CD4-positive, alpha-beta T cell treated with Interleukin-15 for 1 hour (primary cell): ENCODE data around the gene LMO3.

Experiments
- DNase-seq: peaks from one replicate; pipeline ENCODE4 v3.0.0-alpha.2; 2020

LMO3 gene

DNA sequence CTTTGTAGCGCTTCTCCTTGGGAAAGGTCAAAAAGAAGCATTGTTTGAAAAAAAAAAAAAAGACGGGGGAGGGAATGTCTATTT is at the start of gene LMO3:
Gene LMO3 (minus strand): TSS at position 46 of the 84 bp plus-strand sequence. CDS start 5,302 bp downstream, outside the sequence.
- no peak for DNase-seq

- DNase-seq, result no peak
Measured at GRCh38 chr12:16636435-16637055, 30.6 kb upstream of the LMO3 start.

DNA sequence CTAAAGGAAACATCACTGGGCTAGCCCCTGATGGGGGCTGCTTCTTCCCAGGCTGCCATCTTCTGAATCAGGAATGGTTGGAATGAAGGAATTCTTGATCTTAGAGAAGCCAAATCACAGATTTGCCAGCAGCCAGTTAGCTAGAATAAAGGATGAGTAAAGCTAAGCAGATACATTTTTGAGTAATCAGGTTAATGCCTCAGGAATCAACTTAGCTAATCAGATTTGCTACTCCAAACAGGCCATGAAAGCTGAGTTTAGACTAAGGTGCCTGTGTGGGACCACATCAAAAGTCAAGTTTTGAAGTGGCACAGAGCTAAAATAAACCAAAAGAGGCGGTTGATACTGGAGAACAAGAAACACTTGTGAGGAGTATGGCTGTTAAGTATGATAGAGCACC is 28.8 kb upstream of the LMO3 start:
- no peak for DNase-seq

- DNase-seq, result no peak
Measured at GRCh38 chr12:16626991-16627390, 21.0 kb upstream of the LMO3 start.

DNA sequence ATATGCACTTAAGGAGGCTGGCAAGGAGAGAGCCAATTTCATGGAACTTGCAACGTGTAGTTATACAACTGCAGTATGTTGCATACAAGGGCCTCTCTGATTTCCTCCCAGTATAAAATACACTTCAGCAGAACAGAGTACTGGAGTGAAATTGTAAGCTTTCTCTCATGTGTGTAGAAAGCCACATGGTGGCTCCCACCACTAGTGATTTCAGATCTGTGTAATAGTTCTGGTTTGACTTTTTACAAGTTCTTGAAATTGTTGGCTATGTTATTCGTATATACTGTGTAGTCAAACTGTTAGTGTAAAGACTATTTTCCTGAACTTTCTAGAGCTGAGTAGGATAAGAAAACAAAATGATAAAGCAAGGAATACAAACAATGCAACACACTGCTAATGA is 16.4 kb upstream of the LMO3 start:
- no peak for DNase-seq

- no peak for DNase-seq
Measured at GRCh38 chr12:16619537-16619936, 13.6 kb upstream of the LMO3 start.

GRCh38 chr12:16618256-16618655 is 12.3 kb upstream of the LMO3 start:
- no peak for DNase-seq

DNA sequence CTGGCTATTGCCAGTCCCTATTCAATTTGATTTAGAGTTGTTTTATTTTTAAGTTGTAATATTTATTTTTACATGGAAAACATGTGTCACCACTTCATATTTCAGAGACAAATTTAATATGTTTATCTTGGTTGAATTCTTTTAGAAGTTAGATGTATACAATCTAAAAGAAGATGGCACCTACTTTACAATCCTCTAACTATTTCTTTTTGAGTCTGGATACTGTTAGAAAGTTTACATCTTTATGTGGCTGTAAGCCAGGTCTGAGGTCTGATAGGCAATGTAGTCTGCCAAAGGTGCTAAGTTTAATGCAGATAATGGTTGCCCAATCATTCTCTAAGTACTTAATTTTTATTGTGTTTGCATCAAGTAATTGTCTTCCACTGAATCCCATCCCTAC is 7.2 kb upstream of the LMO3 start:
- no peak for DNase-seq

- DNase-seq, result no peak
Measured at GRCh38 chr12:16612647-16613046, 6.7 kb upstream of the LMO3 start.

GRCh38 chr12:16611146-16611545 is 5.2 kb upstream of the LMO3 start:
- no peak for DNase-seq

DNA sequence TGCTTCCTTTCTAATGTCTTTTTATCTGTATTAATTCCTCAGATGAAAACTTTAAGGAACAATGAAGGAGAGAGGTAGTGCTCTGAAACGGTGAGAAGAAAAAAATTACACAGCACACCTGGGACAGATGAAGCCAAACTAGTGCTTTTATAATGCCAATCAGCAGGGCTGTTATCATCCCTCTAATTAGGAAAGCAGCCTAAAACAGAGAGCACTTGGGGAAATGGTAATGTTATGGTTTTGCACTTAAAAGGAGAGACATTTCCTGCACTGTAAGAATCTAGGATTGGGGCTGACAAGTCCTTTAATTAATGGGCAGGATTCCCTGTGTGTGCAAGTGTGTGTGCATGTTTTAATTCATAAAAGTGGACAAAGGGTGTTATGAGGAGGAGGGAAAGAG is 4.8 kb upstream of the LMO3 start:
- DNase-seq, result no peak

- DNase-seq, result no peak
Measured at GRCh38 chr12:16610001-16610585, 4.1 kb upstream of the LMO3 start.

- no peak for DNase-seq
Measured at GRCh38 chr12:16608946-16609539, 3.1 kb upstream of the LMO3 start.

DNA sequence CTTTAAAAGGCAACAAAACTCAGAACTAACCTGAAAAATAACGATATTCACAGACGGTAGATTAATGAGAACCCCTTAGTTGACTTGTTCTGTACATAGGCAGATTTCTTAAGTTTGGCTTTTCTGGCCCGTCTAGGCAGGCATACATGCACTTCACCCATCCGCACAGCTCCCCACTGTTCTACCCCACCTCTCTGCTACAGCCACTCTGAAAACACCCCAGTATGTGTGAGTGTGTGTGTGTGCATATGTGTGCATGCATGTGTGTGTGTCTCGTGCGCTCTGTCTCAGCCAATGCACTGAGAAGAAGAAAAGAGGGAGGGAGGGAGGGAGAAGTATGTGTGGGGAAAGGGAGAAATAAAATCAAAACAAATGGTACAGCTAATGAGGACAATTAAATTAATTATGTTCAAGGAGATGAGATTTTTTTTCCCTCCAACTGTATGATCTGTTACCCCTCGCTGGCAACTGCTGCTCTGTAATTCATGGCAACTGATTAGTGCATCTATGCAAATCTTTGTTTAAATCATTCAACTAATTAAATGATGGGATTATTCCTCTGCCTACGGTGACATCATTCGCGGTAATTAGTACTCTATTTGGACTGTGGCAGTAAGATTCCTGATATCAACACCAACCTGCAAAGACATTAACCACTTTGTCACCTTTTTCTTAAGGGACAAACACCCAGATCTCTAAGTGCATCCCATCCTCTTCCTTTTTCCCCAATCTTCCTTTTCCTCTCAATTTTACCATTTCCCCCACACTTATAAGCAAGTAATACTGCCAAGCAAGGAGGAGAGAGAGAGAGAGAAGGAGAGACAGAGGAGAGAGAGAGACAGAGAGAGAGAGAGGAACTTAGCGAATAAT is 2.2 kb upstream of the LMO3 start:
- DNase-seq, result no peak

DNA sequence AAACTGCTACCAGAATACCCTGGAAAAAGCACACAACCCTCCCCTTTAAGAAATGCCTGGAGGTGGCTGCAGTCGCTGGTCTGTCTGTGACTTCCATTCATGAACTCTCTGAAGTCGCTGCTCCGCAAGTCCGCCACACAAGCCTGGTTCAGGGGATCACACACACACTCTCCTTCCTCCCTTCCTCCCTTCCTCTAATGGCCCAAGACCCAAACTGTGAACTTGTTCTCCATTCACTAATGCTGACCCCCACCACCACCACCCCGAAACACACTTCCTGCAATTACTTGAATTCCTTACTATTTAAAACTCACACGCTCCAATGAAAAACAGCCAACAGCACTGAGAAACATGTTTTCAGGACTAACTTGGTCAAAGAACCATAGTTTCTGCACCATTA is 1.0 kb upstream of the LMO3 start:
- no peak for DNase-seq

DNA sequence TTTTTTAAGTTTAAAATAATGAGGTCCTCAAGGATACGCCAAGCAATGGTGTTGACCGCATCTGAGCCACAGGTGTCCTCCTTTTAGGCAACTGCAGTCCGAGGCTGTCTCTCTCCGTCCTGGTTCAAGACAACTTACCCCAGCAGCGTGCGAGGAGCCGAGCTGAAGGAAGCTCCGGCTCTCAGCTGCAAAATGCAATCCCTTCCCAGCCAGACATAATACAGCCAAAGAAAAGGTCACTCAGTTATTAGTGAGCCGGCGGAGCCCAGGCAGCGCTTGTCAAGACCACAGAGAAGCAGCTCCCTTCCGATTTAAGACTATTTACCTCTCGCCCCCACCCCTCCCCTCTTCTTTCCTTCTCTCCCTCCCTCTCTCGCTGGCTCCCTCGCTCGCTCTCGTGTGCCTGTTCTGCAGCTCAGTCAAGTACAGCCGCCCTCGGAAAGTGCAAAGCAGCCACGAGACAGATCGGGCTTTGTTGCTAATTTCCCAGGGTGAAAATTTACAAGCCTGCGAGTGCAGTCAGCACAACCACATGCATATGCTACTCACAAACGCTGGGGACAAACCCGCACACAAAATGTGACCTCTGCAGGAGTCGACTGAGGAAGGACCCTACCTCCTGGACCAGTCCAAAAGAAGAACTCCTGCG is 363 bp upstream of the LMO3 start:
- DNase-seq, result no peak

DNA sequence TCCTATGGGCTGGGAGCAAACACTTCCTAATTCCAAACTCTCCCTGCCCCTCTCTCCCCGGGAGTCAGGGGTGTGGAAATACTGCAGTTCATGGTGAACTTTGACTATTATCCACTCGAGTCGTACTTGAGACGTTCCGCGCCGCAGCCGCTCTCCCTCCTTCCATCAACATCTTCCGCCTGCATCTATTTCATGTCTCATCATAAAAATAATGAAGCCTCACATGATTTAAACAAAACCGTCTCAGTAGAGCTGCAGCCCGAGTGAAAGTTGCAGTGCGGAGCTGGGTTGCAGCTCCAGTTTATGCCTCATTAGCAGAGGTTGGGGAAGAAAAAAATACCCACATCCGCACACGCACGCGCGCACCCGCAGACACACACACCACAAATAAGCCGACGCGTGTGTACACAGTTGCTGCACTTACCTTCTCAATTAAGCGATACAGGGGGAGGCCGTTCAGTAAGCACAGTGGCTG is 283 bp downstream of the LMO3 start:
- no peak for DNase-seq

DNA sequence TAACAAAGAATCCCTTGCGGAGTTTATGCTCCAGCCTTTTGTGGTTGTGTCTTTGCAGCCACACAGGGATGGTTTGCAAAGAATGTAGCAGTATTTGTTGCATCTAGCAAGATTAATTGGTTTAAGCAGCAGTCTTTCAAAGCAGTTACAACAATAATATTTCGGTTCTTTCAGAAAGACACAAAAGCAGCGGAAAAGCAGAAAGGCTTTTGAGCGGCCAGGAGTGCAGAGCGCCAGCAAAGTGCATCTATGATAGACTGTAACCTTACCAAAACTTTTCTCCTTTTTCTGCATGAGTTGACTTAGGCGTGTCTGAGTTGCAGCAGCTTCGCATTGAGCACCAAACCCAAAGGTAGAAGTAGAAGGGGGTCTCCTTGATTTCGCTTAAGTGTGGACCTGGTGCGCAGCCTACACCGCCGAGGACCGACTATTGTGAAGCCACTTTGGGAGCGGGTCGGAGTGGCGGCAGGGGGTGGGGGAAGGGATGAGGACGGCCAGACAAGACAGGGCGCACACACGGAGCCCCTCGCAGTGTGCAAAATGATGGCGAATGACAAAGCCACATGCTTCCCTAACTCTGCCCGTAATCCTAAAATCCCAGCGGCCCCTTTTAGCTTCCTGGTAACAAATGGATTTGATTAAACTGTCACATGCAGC is 1.2 kb downstream of the LMO3 start:
- no peak for DNase-seq

GRCh38 chr12:16603916-16604575 is 1.9 kb downstream of the LMO3 start:
- DNase-seq, result no peak

GRCh38 chr12:16603260-16603915 is 2.6 kb downstream of the LMO3 start:
- DNase-seq, result no peak

- no peak for DNase-seq
Measured at GRCh38 chr12:16602412-16602811, 3.5 kb downstream of the LMO3 start.

GRCh38 chr12:16600525-16600924 is 5.4 kb downstream of the LMO3 start:
- DNase-seq, result no peak
